ENCODE data around the gene TP53.

GRCh38 chr17:7700510-7700909 is 13.2 kb upstream of the TP53 start:
- TF ChIP-seq, protein P1, sequence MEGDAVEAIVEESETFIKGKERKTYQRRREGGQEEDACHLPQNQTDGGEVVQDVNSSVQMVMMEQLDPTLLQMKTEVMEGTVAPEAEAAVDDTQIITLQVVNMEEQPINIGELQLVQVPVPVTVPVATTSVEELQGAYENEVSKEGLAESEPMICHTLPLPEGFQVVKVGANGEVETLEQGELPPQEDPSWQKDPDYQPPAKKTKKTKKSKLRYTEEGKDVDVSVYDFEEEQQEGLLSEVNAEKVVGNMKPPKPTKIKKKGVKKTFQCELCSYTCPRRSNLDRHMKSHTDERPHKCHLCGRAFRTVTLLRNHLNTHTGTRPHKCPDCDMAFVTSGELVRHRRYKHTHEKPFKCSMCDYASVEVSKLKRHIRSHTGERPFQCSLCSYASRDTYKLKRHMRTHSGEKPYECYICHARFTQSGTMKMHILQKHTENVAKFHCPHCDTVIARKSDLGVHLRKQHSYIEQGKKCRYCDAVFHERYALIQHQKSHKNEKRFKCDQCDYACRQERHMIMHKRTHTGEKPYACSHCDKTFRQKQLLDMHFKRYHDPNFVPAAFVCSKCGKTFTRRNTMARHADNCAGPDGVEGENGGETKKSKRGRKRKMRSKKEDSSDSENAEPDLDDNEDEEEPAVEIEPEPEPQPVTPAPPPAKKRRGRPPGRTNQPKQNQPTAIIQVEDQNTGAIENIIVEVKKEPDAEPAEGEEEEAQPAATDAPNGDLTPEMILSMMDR (IDR thresholded peaks at IDR 0.05) = no peak
- no peak for TF ChIP-seq ZFX (IDR thresholded peaks at IDR 0.05; ENCODE audit: borderline replicate concordance)

Measured in 22Rv1 (cell line).